ENCODE data around the gene HIVEP2.

HIVEP2 gene

GRCh38 chr6:142771162-142771561 is 173.8 kb downstream of the HIVEP2 start:
- Histone ChIP-seq H3K4me3 (no peak overlapping the region), H3K9me3 (replicated peaks in 1 of 11) (no peaks in the 10 kb centered on the region), H4K20me1 (peaks cover 0 to 14% (median 0%) of the 10 kb centered on the region in 11 experiments; a peak in 1 of 22 replicates), H3K4me1 (peaks cover 0 to 5% (median 0%) of the 10 kb centered on the region in 10 experiments; a peak in 2 of 20 replicates), H3K27ac (no peak overlapping the region), H3K4me2 (no peak overlapping the region), H3K27me3 (no peaks in the 10 kb centered on the region), H3K36me3 (peaks cover 71 to 97% (median 88%) of the 10 kb centered on the region in 11 experiments), H3K9ac (no peak overlapping the region)
- TF ChIP-seq Cebpa-rat (IDR thresholded peaks at IDR 0.05): no peak

GRCh38 chr6:142765306-142765705 is 179.7 kb downstream of the HIVEP2 start:
- no peak for TF ChIP-seq Cebpa-rat (IDR thresholded peaks at IDR 0.05)
- no peak overlapping the region for H3K4me2 ChIP-seq
- no peak overlapping the region for H3K27ac ChIP-seq
- H3K36me3 ChIP-seq: peaks cover 47 to 96% (median 80%) of the 10 kb centered on the region in 11 experiments
- no peaks in the 10 kb centered on the region for H3K9me3 ChIP-seq (replicated peaks in 1 of 11)
- 0 out of 22 replicates have a peak, but pooled peaks cover 0 to 8% (median 0%) of the 10 kb centered on the region in 11 experiments for H4K20me1 ChIP-seq
- peaks cover 0 to 6% (median 2%) of the 10 kb centered on the region in 10 experiments; a peak in 5 of 20 replicates for H3K4me1 ChIP-seq
- no peaks in the 10 kb centered on the region for H3K27me3 ChIP-seq
- H3K4me3 ChIP-seq: no peak overlapping the region
- no peak overlapping the region for H3K9ac ChIP-seq

GRCh38 chr6:142764311-142764710 is 180.7 kb downstream of the HIVEP2 start:
- peaks cover 47 to 96% (median 80%) of the 10 kb centered on the region in 11 experiments for H3K36me3 ChIP-seq
- peaks cover 0 to 6% (median 2%) of the 10 kb centered on the region in 10 experiments; a peak in 5 of 20 replicates for H3K4me1 ChIP-seq
- H4K20me1 ChIP-seq: no peaks in the 10 kb centered on the region
- H3K27me3 ChIP-seq: no peaks in the 10 kb centered on the region
- H3K27ac ChIP-seq: no peak overlapping the region
- no peak overlapping the region for H3K4me3 ChIP-seq
- no peak overlapping the region for H3K9ac ChIP-seq
- H3K9me3 ChIP-seq (replicated peaks in 1 of 11): no peaks in the 10 kb centered on the region
- TF ChIP-seq Cebpa-rat (IDR thresholded peaks at IDR 0.05): no peak
- no peak overlapping the region for H3K4me2 ChIP-seq

GRCh38 chr6:142763205-142763604 is 181.8 kb downstream of the HIVEP2 start:
- no peaks in the 10 kb centered on the region for H3K27me3 ChIP-seq
- no peak overlapping the region for H3K9ac ChIP-seq
- no peak overlapping the region for H3K4me2 ChIP-seq
- peaks cover 0 to 6% (median 2%) of the 10 kb centered on the region in 10 experiments; a peak in 5 of 20 replicates for H3K4me1 ChIP-seq
- no peaks in the 10 kb centered on the region for H3K9me3 ChIP-seq (replicated peaks in 1 of 11)
- H3K36me3 ChIP-seq: peaks cover 49 to 97% (median 82%) of the 10 kb centered on the region in 11 experiments
- no peak for TF ChIP-seq Cebpa-rat (IDR thresholded peaks at IDR 0.05)
- peaks cover 0 to 7% (median 0%) of the 10 kb centered on the region in 11 experiments; a peak in 1 of 22 replicates for H4K20me1 ChIP-seq
- no peak overlapping the region for H3K4me3 ChIP-seq
- no peak overlapping the region for H3K27ac ChIP-seq

- peaks cover 0 to 6% (median 2%) of the 10 kb centered on the region in 10 experiments; a peak in 5 of 20 replicates for H3K4me1 ChIP-seq
- H4K20me1 ChIP-seq: peaks cover 0 to 12% (median 0%) of the 10 kb centered on the region in 11 experiments; a peak in 2 of 22 replicates
- H3K27ac ChIP-seq: no peak overlapping the region
- H3K4me3 ChIP-seq: no peak overlapping the region
- H3K4me2 ChIP-seq: no peak overlapping the region
- no peaks in the 10 kb centered on the region for H3K27me3 ChIP-seq
- no peak overlapping the region for H3K9ac ChIP-seq
- no peak for TF ChIP-seq Cebpa-rat (IDR thresholded peaks at IDR 0.05)
- peaks cover 51 to 97% (median 82%) of the 10 kb centered on the region in 11 experiments for H3K36me3 ChIP-seq
- H3K9me3 ChIP-seq (replicated peaks in 1 of 11): no peaks in the 10 kb centered on the region
Measured at GRCh38 chr6:142761756-142762155, 183.2 kb downstream of the HIVEP2 start.

- H3K9ac ChIP-seq: no peak overlapping the region
- H3K4me2 ChIP-seq: no peak overlapping the region
- H3K4me1 ChIP-seq: peaks cover 0 to 6% (median 2%) of the 10 kb centered on the region in 10 experiments; a peak in 5 of 20 replicates
- peaks cover 64 to 99% (median 89%) of the 10 kb centered on the region in 11 experiments for H3K36me3 ChIP-seq
- H4K20me1 ChIP-seq: peaks cover 0 to 12% (median 0%) of the 10 kb centered on the region in 11 experiments; a peak in 2 of 22 replicates
- H3K27ac ChIP-seq: no peak overlapping the region
- H3K27me3 ChIP-seq: no peaks in the 10 kb centered on the region
- H3K4me3 ChIP-seq: no peak overlapping the region
- no peak for TF ChIP-seq Cebpa-rat (IDR thresholded peaks at IDR 0.05)
- H3K9me3 ChIP-seq (replicated peaks in 1 of 11): no peaks in the 10 kb centered on the region
Measured at GRCh38 chr6:142760152-142760551, 184.8 kb downstream of the HIVEP2 start.

GRCh38 chr6:142758629-142759025 is 186.3 kb downstream of the HIVEP2 start:
- no peaks in the 10 kb centered on the region for H3K27me3 ChIP-seq
- no peaks in the 10 kb centered on the region for H3K9me3 ChIP-seq (replicated peaks in 1 of 11)
- H3K4me1 ChIP-seq: peaks cover 0 to 6% (median 2%) of the 10 kb centered on the region in 10 experiments; a peak in 5 of 20 replicates
- H3K4me3 ChIP-seq: no peak overlapping the region
- no peak overlapping the region for H3K4me2 ChIP-seq
- H3K27ac ChIP-seq: no peak overlapping the region
- H4K20me1 ChIP-seq: peaks cover 0 to 12% (median 0%) of the 10 kb centered on the region in 11 experiments; a peak in 2 of 22 replicates
- H3K9ac ChIP-seq: no peak overlapping the region
- peaks cover 57 to 99% (median 90%) of the 10 kb centered on the region in 11 experiments for H3K36me3 ChIP-seq
- TF ChIP-seq Cebpa-rat (IDR thresholded peaks at IDR 0.05): no peak

- peaks cover 0 to 18% (median 0%) of the 10 kb centered on the region in 11 experiments; a peak in 3 of 22 replicates for H4K20me1 ChIP-seq
- H3K9me3 ChIP-seq (replicated peaks in 1 of 11): peaks cover 0 to 4% (median 0%) of the 10 kb centered on the region in 11 experiments; a peak in 1 of 22 replicates
- no peak overlapping the region for H3K4me2 ChIP-seq
- no peak overlapping the region for H3K27ac ChIP-seq
- H3K4me3 ChIP-seq: no peak overlapping the region
- no peak overlapping the region for H3K9ac ChIP-seq
- H3K27me3 ChIP-seq: no peaks in the 10 kb centered on the region
- H3K36me3 ChIP-seq: peaks cover 63 to 99% (median 90%) of the 10 kb centered on the region in 11 experiments
- H3K4me1 ChIP-seq: peaks cover 0 to 6% (median 2%) of the 10 kb centered on the region in 10 experiments; a peak in 5 of 20 replicates
- no peak for TF ChIP-seq Cebpa-rat (IDR thresholded peaks at IDR 0.05)
Measured at GRCh38 chr6:142757852-142758628, 186.9 kb downstream of the HIVEP2 start.

GRCh38 chr6:142756215-142756630 is 188.8 kb downstream of the HIVEP2 start:
- Histone ChIP-seq H3K9ac (no peak overlapping the region), H3K4me3 (no peak overlapping the region), H4K20me1 (peaks cover 0 to 24% (median 0%) of the 10 kb centered on the region in 11 experiments; a peak in 3 of 22 replicates), H3K4me1 (no peaks in the 10 kb centered on the region), H3K27ac (no peak overlapping the region), H3K27me3 (no peaks in the 10 kb centered on the region), H3K4me2 (no peak overlapping the region), H3K9me3 (replicated peaks in 1 of 11) (peaks cover 0 to 4% (median 0%) of the 10 kb centered on the region in 11 experiments; a peak in 1 of 22 replicates), H3K36me3 (peaks cover 56 to 97% (median 88%) of the 10 kb centered on the region in 11 experiments)
- TF ChIP-seq Cebpa-rat (IDR thresholded peaks at IDR 0.05): no peak

Measured in BLaER1 treated with 17β-estradiol and CSF1 and Interleukin-3, amounts not matched to agents 10 nM and 100 nM (cell line).